Esophagus muscularis mucosa (tissue), 4 donors: ENCODE measurements around the gene SH3BGR. TPM values are rescaled to one million over a fixed set of nuclear protein-coding genes. Genes with fewer than 3 reads are reported as not detected.

Source experiments
- DNase-seq: peaks from one replicate; pipeline ENCODE4 v3.0.0-alpha.2; 2017; ENCODE audit errors: extremely low spot score
- H3K27ac ChIP-seq, 4 donors: fragments of 200-600 bp; sonication (generic); replicated peaks in 1 of 4; 1 replicate in 3 of 4; 2 replicates in 1 of 4; pipeline ENCODE4 v1.5.1; 2016 to 2019; ENCODE audit warnings: mild to moderate bottlenecking in 1 of 4
- H3K27me3 ChIP-seq, 4 donors: fragments of 200-600 bp; sonication (generic); one replicate each; pipeline versions ENCODE4 v1.5.1 to v1.6.0; 2016 to 2019
- H3K36me3 ChIP-seq, 4 donors: fragments of 200-600 bp; sonication (generic); one replicate each; pipeline ENCODE4 v1.5.1; 2016 to 2019
- H3K4me1 ChIP-seq, 4 donors: fragments of 200-600 bp; sonication (generic); one replicate each; pipeline ENCODE4 v1.5.1; 2016 to 2019
- H3K4me3 ChIP-seq, 4 donors: fragments of 200-600 bp; sonication (generic); 1 replicate in 2 of 4; 2 replicates in 2 of 4; pipeline ENCODE4 v1.5.1; 2016 to 2019; ENCODE audit warnings: mild to moderate bottlenecking in 4 of 4, moderate library complexity in 1 of 4
- H3K9me3 ChIP-seq, 4 donors: fragments of 200-600 bp; sonication (generic); 1 replicate in 3 of 4; 2 replicates in 1 of 4; pipeline ENCODE4 v1.5.1; 2016 to 2019
- EP300 ChIP-seq: sonication (generic); formaldehyde crosslinking; IDR thresholded peaks from one replicate; pipeline ENCODE4 v1.6.1; 2017; ENCODE audit warnings: antibody characterized with exemption
- POLR2A ChIP-seq: fragments of 450-650 bp; IDR thresholded peaks from one replicate; pipeline ENCODE4 v1.6.1; 2017; ENCODE audit warnings: antibody characterized with exemption, moderate library complexity, mild to moderate bottlenecking, low read depth
- POLR2AphosphoS5 ChIP-seq, 2 donors: sonication (generic); formaldehyde crosslinking; IDR thresholded peaks; one replicate each; pipeline ENCODE4 v1.6.1; 2017; ENCODE audit warnings: antibody characterized with exemption in 2 of 2
- WGBS: methylation state at CpG from one replicate; pipeline ENCODE4 v1.1.5; 2018; 5-methylcytosine and 5-hydroxymethylcytosine counted together
- intact Hi-C: fragments of 100-400 bp; cut with DNase I; formaldehyde crosslinking; loops from one replicate; pipeline ENCODE4 v1.15.1; 2023
- total RNA-seq, 4 donors: library from RNA; depleted of rRNA; stranded (reverse); fragments of >200 nt; gene quantifications; one replicate each; pipeline versions ENCODE4 v1.1.0 to v1.2.1, GENCODE V29; 2016
- TF ChIP-seq, protein P1 (sequence below), 3 experiments: fragments of 200-600 bp in 2 of 3; fragments of 450-650 bp in 1 of 3; sonication (generic) in 2 of 3; IDR thresholded peaks; one replicate each; pipeline ENCODE4 v1.5.1; 2017 to 2019; ENCODE audit warnings: antibody characterized with exemption in 3 of 3, mild to moderate bottlenecking in 2 of 3, moderate library complexity in 1 of 3

Gene SH3BGR
- total RNA-seq, 4 donors from 2014 or later = 9.7 to 33.9 (median 24.1) TPM

DNA sequence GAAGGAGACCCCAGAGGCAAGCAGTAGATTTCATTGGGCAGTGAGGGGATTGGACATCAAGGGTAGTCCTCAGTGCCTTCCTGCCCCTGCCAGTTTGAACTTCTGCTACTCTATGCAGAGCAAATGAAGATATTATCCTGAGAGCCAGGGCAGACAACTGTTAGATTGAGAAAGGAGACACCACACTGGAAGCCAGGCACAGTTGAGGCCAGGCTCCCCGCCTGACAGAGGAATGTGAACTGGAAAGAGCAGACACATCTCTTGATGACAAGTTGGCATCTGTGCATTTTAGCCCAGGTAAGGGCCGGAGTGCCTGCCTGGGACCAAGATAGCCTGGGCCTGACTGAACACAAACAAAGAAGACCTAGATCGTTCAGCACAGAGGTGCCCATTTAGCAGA, 16.0 kb downstream of the SH3BGR start:
- no peak for TF ChIP-seq POLR2AphosphoS5 (IDR thresholded peaks at IDR 0.05)
- TF ChIP-seq, protein P1, sequence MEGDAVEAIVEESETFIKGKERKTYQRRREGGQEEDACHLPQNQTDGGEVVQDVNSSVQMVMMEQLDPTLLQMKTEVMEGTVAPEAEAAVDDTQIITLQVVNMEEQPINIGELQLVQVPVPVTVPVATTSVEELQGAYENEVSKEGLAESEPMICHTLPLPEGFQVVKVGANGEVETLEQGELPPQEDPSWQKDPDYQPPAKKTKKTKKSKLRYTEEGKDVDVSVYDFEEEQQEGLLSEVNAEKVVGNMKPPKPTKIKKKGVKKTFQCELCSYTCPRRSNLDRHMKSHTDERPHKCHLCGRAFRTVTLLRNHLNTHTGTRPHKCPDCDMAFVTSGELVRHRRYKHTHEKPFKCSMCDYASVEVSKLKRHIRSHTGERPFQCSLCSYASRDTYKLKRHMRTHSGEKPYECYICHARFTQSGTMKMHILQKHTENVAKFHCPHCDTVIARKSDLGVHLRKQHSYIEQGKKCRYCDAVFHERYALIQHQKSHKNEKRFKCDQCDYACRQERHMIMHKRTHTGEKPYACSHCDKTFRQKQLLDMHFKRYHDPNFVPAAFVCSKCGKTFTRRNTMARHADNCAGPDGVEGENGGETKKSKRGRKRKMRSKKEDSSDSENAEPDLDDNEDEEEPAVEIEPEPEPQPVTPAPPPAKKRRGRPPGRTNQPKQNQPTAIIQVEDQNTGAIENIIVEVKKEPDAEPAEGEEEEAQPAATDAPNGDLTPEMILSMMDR (IDR thresholded peaks at IDR 0.05) = no peak
- TF ChIP-seq EP300 = no peak
- no peak for TF ChIP-seq POLR2A
- Histone ChIP-seq H3K36me3 (peaks cover 0 to 27% (median 7%) of the 10 kb centered on the region in 4 donors), H3K4me3 (no peak overlapping the region), H3K9me3 (no peaks in the 10 kb centered on the region), H3K4me1 (no peaks in the 10 kb centered on the region), H3K27me3 (no peaks in the 10 kb centered on the region), H3K27ac (no peak overlapping the region)
- intact Hi-C loops = no loop called here
- WGBS = 75% methylated on average over 3 of the region's 3 CpGs
- peak; percentile 66 for DNase-seq

DNA sequence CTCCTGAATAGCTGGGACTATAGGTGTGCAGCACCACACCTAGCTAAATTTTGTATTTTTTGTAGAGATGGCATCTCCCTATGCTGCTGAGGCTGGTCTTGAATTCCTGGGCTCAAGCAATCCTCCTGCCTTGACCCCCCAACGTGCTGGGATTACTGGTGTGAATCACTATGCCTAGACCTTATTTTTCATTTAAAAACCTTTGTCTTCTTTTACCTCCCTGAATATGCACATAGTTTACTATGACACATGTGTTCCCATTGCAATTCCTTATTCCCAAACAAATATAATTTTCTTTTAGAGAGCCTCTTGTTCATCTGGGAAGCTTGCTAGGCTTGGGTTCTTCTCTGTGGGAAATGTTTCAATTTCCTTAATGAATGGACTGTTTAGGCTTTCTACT, 16.8 kb downstream of the SH3BGR start:
- Histone ChIP-seq H3K36me3 (peaks cover 0 to 19% (median 4%) of the 10 kb centered on the region in 4 donors), H3K4me3 (no peak overlapping the region), H3K4me1 (no peaks in the 10 kb centered on the region), H3K9me3 (no peaks in the 10 kb centered on the region), H3K27me3 (no peaks in the 10 kb centered on the region), H3K27ac (no peak overlapping the region)
- intact Hi-C loops = no loop called here
- no peak for DNase-seq
- TF ChIP-seq, protein P1 (IDR thresholded peaks at IDR 0.05) = no peak
- no peak for TF ChIP-seq POLR2A
- TF ChIP-seq EP300 = no peak
- no peak for TF ChIP-seq POLR2AphosphoS5 (IDR thresholded peaks at IDR 0.05)
- WGBS = 88% methylated on average over 1 of the region's 1 CpG

DNA sequence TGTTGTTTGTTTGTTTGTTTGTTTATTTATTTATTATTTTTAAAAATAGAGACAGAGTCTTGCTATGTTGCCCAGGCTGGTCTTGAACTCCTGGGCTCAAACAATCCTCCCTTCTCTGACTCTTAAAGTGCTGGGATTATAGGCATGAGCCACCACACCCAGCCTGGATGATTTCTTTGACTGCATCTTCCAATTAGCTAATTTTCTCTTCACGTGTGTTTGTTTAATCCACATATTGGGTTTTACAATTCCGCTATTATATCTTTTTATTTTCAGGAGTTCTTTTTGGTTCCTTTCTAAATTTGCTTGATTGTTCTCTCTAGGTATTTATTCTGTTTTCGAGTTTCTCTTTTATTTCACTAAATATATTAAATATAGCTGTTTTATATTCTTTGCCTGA, 19.8 kb downstream of the SH3BGR start:
- Histone ChIP-seq H3K9me3 (no peaks in the 10 kb centered on the region), H3K4me1 (no peaks in the 10 kb centered on the region), H3K27me3 (no peaks in the 10 kb centered on the region), H3K27ac (no peak overlapping the region), H3K4me3 (no peak overlapping the region), H3K36me3 (peaks cover 0 to 5% (median 0%) of the 10 kb centered on the region in 4 donors)
- DNase-seq = no peak
- intact Hi-C loops = no loop called here
- WGBS = 99% methylated on average over 3 of the region's 3 CpGs
- TF ChIP-seq POLR2AphosphoS5 (IDR thresholded peaks at IDR 0.05) = no peak
- TF ChIP-seq EP300 = no peak
- TF ChIP-seq POLR2A = no peak
- TF ChIP-seq, protein P1 (IDR thresholded peaks at IDR 0.05) = no peak

DNA sequence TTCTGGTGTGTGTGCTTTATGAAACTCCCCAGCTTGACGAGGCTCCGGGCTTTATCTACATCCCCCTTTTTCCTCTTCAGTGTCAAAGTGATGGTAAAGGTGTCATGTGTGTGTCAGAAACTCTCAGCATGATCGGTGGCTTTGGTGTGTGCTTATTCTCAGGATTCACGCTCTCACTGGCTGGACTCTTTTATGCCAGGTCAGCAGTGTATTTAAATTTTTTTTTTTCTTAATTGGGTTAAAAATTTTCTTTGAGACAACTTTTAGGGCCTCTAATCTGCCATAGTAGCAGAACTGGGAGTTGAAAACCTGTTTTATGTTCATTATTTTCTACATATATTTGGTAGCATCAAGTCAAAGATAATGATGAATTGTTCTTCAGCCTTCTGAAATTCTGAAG, 21.0 kb downstream of the SH3BGR start:
- WGBS = 91% methylated on average over 4 of the region's 4 CpGs

More for the DNA sequence above, 21.0 kb downstream of the SH3BGR start:
- no peaks in the 10 kb centered on the region for H3K4me1 ChIP-seq
- no peaks in the 10 kb centered on the region for H3K27me3 ChIP-seq
- H3K36me3 ChIP-seq = peaks cover 0 to 5% (median 0%) of the 10 kb centered on the region in 4 donors
- intact Hi-C loops = no loop called here
- no peak overlapping the region for H3K27ac ChIP-seq
- H3K4me3 ChIP-seq = no peak overlapping the region
- H3K9me3 ChIP-seq = no peaks in the 10 kb centered on the region
- no peak for DNase-seq
- TF ChIP-seq, protein P1 (IDR thresholded peaks at IDR 0.05) = no peak
- TF ChIP-seq POLR2AphosphoS5 (IDR thresholded peaks at IDR 0.05) (no peak), POLR2A (no peak), EP300 (no peak)
